ENCODE measurements around the gene GTF2IRD1. TPM values are rescaled to one million over a fixed set of nuclear protein-coding genes. Genes with fewer than 3 reads are reported as not detected.

The GTF2IRD1 gene
- total RNA-seq, 1 experiment from 2014 or later, result 42.9 TPM

- TF ChIP-seq, protein P1, sequence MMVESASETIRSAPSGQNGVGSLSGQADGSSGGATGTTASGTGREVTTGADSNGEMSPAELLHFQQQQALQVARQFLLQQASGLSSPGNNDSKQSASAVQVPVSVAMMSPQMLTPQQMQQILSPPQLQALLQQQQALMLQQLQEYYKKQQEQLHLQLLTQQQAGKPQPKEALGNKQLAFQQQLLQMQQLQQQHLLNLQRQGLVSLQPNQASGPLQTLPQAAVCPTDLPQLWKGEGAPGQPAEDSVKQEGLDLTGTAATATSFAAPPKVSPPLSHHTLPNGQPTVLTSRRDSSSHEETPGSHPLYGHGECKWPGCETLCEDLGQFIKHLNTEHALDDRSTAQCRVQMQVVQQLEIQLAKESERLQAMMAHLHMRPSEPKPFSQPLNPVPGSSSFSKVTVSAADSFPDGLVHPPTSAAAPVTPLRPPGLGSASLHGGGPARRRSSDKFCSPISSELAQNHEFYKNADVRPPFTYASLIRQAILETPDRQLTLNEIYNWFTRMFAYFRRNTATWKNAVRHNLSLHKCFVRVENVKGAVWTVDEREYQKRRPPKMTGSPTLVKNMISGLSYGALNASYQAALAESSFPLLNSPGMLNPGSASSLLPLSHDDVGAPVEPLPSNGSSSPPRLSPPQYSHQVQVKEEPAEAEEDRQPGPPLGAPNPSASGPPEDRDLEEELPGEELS (CRISPR knock-in tag; IDR thresholded peaks at IDR 0.05), result 0 out of 2 replicates have a peak, but pooled peaks have one; percentile 52
- TF ChIP-seq AR (CRISPR knock-in tag; IDR thresholded peaks at IDR 0.05), result no peak
- TF ChIP-seq MXD4 (CRISPR knock-in tag; IDR thresholded peaks at IDR 0.05; ENCODE audit: borderline replicate concordance), result no peak
- no peak for TF ChIP-seq RELA (CRISPR knock-in tag; IDR thresholded peaks at IDR 0.05; ENCODE audit: borderline replicate concordance)
- no peak for TF ChIP-seq ZNF671 (CRISPR knock-in tag; IDR thresholded peaks at IDR 0.05)
- TF ChIP-seq, protein P2, sequence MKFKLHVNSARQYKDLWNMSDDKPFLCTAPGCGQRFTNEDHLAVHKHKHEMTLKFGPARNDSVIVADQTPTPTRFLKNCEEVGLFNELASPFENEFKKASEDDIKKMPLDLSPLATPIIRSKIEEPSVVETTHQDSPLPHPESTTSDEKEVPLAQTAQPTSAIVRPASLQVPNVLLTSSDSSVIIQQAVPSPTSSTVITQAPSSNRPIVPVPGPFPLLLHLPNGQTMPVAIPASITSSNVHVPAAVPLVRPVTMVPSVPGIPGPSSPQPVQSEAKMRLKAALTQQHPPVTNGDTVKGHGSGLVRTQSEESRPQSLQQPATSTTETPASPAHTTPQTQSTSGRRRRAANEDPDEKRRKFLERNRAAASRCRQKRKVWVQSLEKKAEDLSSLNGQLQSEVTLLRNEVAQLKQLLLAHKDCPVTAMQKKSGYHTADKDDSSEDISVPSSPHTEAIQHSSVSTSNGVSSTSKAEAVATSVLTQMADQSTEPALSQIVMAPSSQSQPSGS (CRISPR knock-in tag; IDR thresholded peaks at IDR 0.05; ENCODE audit: borderline replicate concordance, low read depth), result no peak
- 0 out of 2 replicates have a peak, but pooled peaks have one; percentile 49 for TF ChIP-seq ARID4B (CRISPR knock-in tag; IDR thresholded peaks at IDR 0.05; ENCODE audit: borderline replicate concordance)
- no peak for TF ChIP-seq AFF4 (CRISPR knock-in tag; IDR thresholded peaks at IDR 0.05; ENCODE audit: borderline replicate concordance)
- 0 out of 2 replicates have a peak, but pooled peaks have one; percentile 42 for TF ChIP-seq ZNF281 (CRISPR knock-in tag; IDR thresholded peaks at IDR 0.05)
- TF ChIP-seq OVOL2 (CRISPR knock-in tag; IDR thresholded peaks at IDR 0.05; ENCODE audit: borderline replicate concordance), result no peak
- 0 out of 2 replicates have a peak, but pooled peaks have one; percentile 31 for TF ChIP-seq ZBTB21 (CRISPR knock-in tag; IDR thresholded peaks at IDR 0.05; ENCODE audit: borderline replicate concordance)
- no peak for TF ChIP-seq ZNF317 (CRISPR knock-in tag; IDR thresholded peaks at IDR 0.05; ENCODE audit: borderline replicate concordance, low read depth)
- TF ChIP-seq SP1 (CRISPR knock-in tag; conservative IDR thresholded peaks at IDR 0.05), result 0 out of 2 replicates have a peak, but pooled peaks have one; percentile 13
- TF ChIP-seq PRDM15 (CRISPR knock-in tag; IDR thresholded peaks at IDR 0.05), result no peak
Measured at GRCh38 chr7:74606101-74606908, 152.6 kb downstream of the GTF2IRD1 start (continued).
